Esophagus squamous epithelium (tissue), 5 donors: Measurements from ENCODE around the gene SGCD. TPM values are rescaled to one million over a fixed set of nuclear protein-coding genes. Genes with fewer than 3 reads are reported as not detected.
A peak's percentile ranks its signal among the peaks of the same experiment; 100 is the strongest.

Source experiments
- DNase-seq: peaks from one replicate; lab custom pipeline; 2025; lab: John Stamatoyannopoulos, UW
- H3K27ac ChIP-seq, 4 donors: fragments of 200-600 bp; sonication (generic); one replicate each; pipeline ENCODE4 v1.5.1; 2016 to 2019; ENCODE audit warnings: mild to moderate bottlenecking in 1 of 4
- H3K27me3 ChIP-seq, 4 donors: fragments of 200-600 bp; sonication (generic); 1 replicate in 3 of 4; 2 replicates in 1 of 4; pipeline versions ENCODE4 v1.5.1 to v1.6.0; 2017 to 2021; ENCODE audit warnings: antibody characterized with exemption in 1 of 4
- H3K36me3 ChIP-seq, 3 donors: fragments of 200-600 bp; sonication (generic); one replicate each; pipeline ENCODE4 v1.5.1; 2016 to 2019
- H3K4me1 ChIP-seq, 3 donors: fragments of 200-600 bp; sonication (generic); one replicate each; pipeline ENCODE4 v1.5.1; 2017 to 2019
- H3K4me3 ChIP-seq, 4 donors: fragments of 200-600 bp; sonication (generic); 1 replicate in 3 of 4; 2 replicates in 1 of 4; pipeline ENCODE4 v1.5.1; 2016 to 2019; ENCODE audit warnings: mild to moderate bottlenecking in 2 of 4, moderate library complexity in 1 of 4
- H3K9me3 ChIP-seq, 3 donors: fragments of 200-600 bp; sonication (generic); one replicate each; pipeline ENCODE4 v1.5.1; 2016 to 2019
- POLR2A ChIP-seq, 4 donors: fragments of 450-650 bp; IDR thresholded peaks; one replicate each; pipeline ENCODE4 v1.6.1; 2017; ENCODE audit warnings: antibody characterized with exemption in 4 of 4, mild to moderate bottlenecking in 4 of 4, moderate library complexity in 3 of 4
- WGBS, 2 donors: methylation state at CpG; one replicate each; pipeline ENCODE4 v1.1.5; 2018; 5-methylcytosine and 5-hydroxymethylcytosine counted together
- intact Hi-C: fragments of 100-400 bp; cut with DNase I; formaldehyde crosslinking; loops from one replicate; pipeline ENCODE4 v1.15.0; 2022
- total RNA-seq, 4 donors: library from RNA; depleted of rRNA; stranded (reverse); fragments of >200 nt; gene quantifications; one replicate each; pipeline ENCODE4 v1.1.0, GENCODE V29; 2016
- TF ChIP-seq, protein P1 (sequence below), 6 experiments: fragments of 450-650 bp in 4 of 6; fragments of 200-600 bp in 2 of 6; sonication (generic) in 2 of 6; IDR thresholded peaks; one replicate each; pipeline ENCODE4 v1.5.1; 2016 to 2019; ENCODE audit warnings: antibody characterized with exemption in 6 of 6, mild to moderate bottlenecking in 4 of 6, moderate library complexity in 4 of 6
- donor health status: DM: yes; HTN: yes; CAD: no.

SGCD gene
- total RNA-seq, 4 donors from 2014 or later, result 0.08 to 4.4 (median 0.64) TPM

DNA sequence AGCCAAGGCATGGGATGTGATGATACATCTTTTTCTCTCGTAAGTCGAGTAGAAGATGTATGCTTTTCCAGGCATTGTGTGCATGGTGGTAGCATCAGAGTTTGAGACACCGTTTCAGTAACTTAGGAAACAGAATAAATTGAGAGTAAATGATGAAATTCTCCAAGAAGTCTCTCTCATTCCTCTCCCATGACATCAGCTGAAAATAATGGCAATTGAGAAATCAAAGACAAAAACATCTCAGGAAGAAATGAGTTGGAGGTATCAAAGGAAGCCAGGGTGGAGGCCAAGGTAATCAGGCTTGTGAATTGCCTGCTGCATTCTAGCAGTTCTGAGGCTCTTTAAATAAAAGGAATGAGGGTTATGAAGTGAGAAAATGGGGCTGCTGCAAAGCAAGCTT, 53.9 kb downstream of the SGCD start:
- Histone ChIP-seq H3K4me3 (no peak overlapping the region), H3K36me3 (no peaks in the 10 kb centered on the region), H3K9me3 (no peaks in the 10 kb centered on the region), H3K27ac (peak overlapping the region in 1 of 4 donors; percentile 28), H3K4me1 (peaks cover 0 to 3% (median 0%) of the 10 kb centered on the region in 3 donors), H3K27me3 (no peaks in the 10 kb centered on the region)
- TF ChIP-seq POLR2A (IDR thresholded peaks at IDR 0.05), result no peak
- TF ChIP-seq, protein P1, sequence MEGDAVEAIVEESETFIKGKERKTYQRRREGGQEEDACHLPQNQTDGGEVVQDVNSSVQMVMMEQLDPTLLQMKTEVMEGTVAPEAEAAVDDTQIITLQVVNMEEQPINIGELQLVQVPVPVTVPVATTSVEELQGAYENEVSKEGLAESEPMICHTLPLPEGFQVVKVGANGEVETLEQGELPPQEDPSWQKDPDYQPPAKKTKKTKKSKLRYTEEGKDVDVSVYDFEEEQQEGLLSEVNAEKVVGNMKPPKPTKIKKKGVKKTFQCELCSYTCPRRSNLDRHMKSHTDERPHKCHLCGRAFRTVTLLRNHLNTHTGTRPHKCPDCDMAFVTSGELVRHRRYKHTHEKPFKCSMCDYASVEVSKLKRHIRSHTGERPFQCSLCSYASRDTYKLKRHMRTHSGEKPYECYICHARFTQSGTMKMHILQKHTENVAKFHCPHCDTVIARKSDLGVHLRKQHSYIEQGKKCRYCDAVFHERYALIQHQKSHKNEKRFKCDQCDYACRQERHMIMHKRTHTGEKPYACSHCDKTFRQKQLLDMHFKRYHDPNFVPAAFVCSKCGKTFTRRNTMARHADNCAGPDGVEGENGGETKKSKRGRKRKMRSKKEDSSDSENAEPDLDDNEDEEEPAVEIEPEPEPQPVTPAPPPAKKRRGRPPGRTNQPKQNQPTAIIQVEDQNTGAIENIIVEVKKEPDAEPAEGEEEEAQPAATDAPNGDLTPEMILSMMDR (IDR thresholded peaks at IDR 0.05), result no peak
- no peak for DNase-seq
- intact Hi-C loops, result no loop called here
- 47 to 65% methylated on average over 3 of the region's 3 CpGs for WGBS, 2 donors

DNA sequence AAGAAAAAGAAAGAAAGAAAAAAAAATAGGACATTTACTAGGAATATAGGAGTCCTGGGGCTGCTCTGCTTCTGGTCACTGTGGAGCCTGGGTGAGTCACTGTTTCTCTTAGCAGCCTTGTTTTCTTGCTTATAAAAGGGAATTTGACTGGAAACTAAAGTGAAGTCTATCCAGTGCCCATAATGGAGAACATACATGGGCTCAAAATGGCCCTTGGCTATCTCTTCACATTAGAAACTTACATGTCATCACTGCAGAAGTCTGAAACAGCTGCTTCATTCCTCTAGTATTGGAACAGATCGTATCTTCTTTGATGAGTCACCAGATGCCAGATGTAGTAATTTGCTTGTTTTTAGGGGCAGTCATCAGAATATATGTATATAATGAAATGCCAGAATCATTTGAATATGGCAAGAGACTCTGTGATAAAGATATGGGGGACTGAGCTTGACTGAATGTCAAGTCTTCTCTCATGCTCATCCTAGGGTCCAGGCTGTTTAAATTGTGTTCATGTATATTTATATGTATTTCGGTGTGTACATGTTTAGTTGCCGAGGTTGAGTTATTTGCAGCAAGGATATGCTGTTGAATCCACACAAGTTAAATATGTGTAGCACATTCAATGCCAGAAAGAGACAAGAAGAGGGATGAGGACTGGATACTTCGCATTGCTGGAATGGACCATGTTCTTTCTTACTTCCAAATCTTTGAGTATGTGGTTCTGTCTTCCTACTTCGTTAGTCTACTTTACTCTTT, 56.7 kb downstream of the SGCD start:
- intact Hi-C loops, result no loop called here
- H3K4me3 ChIP-seq, result no peak overlapping the region
- TF ChIP-seq, protein P1 (IDR thresholded peaks at IDR 0.05), result no peak
- TF ChIP-seq POLR2A (IDR thresholded peaks at IDR 0.05), result no peak
- no peaks in the 10 kb centered on the region for H3K27me3 ChIP-seq
- H3K27ac ChIP-seq, result peak overlapping the region in 1 of 4 donors; percentile 10
- H3K9me3 ChIP-seq, result no peaks in the 10 kb centered on the region
- H3K36me3 ChIP-seq, result no peaks in the 10 kb centered on the region
- peaks cover 0 to 3% (median 0%) of the 10 kb centered on the region in 3 donors for H3K4me1 ChIP-seq
- DNase-seq, result no peak
- 54 to 55% methylated on average over 5 of the region's 5 CpGs for WGBS, 2 donors

DNA sequence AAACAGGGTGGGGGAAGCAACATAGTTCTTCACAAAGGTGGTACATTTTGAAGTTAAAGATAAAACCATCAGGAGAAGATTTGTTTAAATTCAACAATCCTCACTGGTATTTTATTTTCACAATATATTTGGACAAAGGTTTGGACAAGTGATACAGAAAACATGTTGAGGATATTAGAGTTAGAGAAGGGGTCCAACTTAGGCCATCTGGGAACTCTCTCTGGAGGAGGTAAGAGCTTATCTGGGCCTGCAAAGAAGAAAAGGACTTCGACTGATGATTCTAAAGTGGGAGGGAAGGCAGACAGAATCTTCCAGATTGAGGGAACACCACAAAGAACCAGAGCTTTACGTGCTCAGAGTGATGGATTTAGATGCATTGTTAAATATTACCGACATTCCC, 58.5 kb downstream of the SGCD start:
- no peaks in the 10 kb centered on the region for H3K9me3 ChIP-seq
- WGBS, 2 donors, result 60 to 66% methylated on average over 3 of the region's 3 CpGs
- H3K4me1 ChIP-seq, result peaks cover 0 to 3% (median 0%) of the 10 kb centered on the region in 3 donors
- intact Hi-C loops, result no loop called here
- no peak for DNase-seq
- no peak overlapping the region for H3K4me3 ChIP-seq
- H3K36me3 ChIP-seq, result no peaks in the 10 kb centered on the region
- H3K27me3 ChIP-seq, result no peaks in the 10 kb centered on the region
- no peak overlapping the region for H3K27ac ChIP-seq
- TF ChIP-seq POLR2A (IDR thresholded peaks at IDR 0.05), result no peak
- TF ChIP-seq, protein P1 (IDR thresholded peaks at IDR 0.05), result no peak

DNA sequence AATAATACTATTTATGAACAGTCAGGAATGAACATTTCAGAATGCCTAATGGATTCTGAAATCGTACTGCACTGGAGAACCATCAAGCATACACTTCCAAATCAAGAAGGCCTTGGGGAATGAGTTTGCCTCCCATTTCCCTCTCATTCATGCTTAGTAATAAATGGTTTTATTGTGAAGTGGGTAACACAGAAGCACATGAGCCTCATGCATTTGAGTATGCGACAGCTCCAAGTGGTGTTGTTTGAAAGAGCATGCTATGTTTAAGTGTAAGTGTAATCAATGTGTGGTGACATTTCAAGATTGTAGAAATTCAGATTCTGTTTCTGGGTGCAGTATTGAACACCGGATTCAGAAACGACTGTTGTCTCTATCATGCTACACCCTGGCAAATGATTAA, 60.0 kb downstream of the SGCD start:
- H3K9me3 ChIP-seq, result no peaks in the 10 kb centered on the region
- H3K4me1 ChIP-seq, result peaks cover 0 to 3% (median 0%) of the 10 kb centered on the region in 3 donors
- no peak for TF ChIP-seq POLR2A (IDR thresholded peaks at IDR 0.05)
- TF ChIP-seq, protein P1 (IDR thresholded peaks at IDR 0.05), result no peak
- 43 to 74% methylated on average over 4 of the region's 4 CpGs for WGBS, 2 donors
- no peak overlapping the region for H3K27ac ChIP-seq
- H3K4me3 ChIP-seq, result no peak overlapping the region
- intact Hi-C loops, result no loop called here
- no peak for DNase-seq
- no peaks in the 10 kb centered on the region for H3K36me3 ChIP-seq
- no peaks in the 10 kb centered on the region for H3K27me3 ChIP-seq

DNA sequence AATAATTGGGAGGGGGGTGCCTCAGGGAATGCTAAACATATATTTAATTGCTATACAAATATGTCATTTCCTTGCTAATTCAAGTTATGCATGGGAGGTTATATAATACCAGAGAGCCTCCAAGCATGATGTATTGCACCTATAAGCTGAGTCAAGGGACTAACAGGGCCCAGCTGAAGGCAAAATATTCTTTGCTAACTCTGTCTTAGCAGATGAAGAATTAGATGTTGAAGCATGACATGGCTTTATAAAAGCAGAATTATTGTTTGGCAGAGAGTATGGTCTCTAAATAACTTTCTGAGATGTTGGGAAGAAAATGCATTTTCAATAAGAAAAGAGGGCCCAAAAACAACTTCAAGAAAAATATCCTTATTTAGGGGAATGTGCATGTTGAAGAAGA, 60.4 kb downstream of the SGCD start:
- Histone ChIP-seq H3K4me3 (no peak overlapping the region), H3K9me3 (no peaks in the 10 kb centered on the region), H3K27me3 (no peaks in the 10 kb centered on the region), H3K4me1 (peaks cover 0 to 3% (median 0%) of the 10 kb centered on the region in 3 donors), H3K27ac (no peak overlapping the region), H3K36me3 (no peaks in the 10 kb centered on the region)
- no peak for DNase-seq
- no peak for TF ChIP-seq POLR2A (IDR thresholded peaks at IDR 0.05)
- TF ChIP-seq, protein P1 (IDR thresholded peaks at IDR 0.05), result no peak
- intact Hi-C loops, result no loop called here
